ENCODE data around the gene JAK1. TPM values are rescaled to one million over a fixed set of nuclear protein-coding genes. Genes with fewer than 3 reads are reported as not detected.

Gene JAK1
- total RNA-seq, 4 donors from 2014 or later: 102 to 165 (median 120) TPM

DNA sequence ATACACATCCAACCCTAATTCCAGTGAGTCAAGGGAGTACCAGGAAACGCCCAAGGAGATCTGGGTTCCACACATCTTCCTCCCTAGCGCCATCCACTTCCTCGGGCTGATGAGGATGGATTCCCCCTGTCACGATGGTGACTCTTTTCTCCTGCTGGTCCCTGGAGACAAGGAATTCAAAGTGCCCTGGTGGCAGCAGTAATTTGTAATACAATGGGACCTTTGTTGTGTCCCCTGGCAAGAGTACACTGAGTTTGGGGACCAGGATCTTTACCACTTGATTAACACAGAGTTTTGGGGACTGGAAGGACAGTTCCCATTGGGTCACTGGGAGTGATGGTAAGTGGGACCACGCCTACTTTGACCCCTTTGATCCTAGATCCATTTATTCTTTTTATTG lies 9.4 kb upstream of the JAK1 start:
- Histone ChIP-seq H3K36me3 (no peaks in the 10 kb centered on the region), H3K4me3 (replicated peaks in 1 of 3) (no peak overlapping the region), H3K27me3 (no peaks in the 10 kb centered on the region), H3K4me1 (no peaks in the 10 kb centered on the region), H3K27ac (no peak overlapping the region), H3K9me3 (no peaks in the 10 kb centered on the region)
- TF ChIP-seq, protein P1, sequence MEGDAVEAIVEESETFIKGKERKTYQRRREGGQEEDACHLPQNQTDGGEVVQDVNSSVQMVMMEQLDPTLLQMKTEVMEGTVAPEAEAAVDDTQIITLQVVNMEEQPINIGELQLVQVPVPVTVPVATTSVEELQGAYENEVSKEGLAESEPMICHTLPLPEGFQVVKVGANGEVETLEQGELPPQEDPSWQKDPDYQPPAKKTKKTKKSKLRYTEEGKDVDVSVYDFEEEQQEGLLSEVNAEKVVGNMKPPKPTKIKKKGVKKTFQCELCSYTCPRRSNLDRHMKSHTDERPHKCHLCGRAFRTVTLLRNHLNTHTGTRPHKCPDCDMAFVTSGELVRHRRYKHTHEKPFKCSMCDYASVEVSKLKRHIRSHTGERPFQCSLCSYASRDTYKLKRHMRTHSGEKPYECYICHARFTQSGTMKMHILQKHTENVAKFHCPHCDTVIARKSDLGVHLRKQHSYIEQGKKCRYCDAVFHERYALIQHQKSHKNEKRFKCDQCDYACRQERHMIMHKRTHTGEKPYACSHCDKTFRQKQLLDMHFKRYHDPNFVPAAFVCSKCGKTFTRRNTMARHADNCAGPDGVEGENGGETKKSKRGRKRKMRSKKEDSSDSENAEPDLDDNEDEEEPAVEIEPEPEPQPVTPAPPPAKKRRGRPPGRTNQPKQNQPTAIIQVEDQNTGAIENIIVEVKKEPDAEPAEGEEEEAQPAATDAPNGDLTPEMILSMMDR (IDR thresholded peaks at IDR 0.05): no peak
- TF ChIP-seq POLR2A (IDR thresholded peaks at IDR 0.05): no peak
- intact Hi-C loops (cut with DNase I): no loop called here
- no peak for DNase-seq
- 90 to 92% methylated on average over 5 of the region's 5 CpGs for WGBS, 2 donors

DNA sequence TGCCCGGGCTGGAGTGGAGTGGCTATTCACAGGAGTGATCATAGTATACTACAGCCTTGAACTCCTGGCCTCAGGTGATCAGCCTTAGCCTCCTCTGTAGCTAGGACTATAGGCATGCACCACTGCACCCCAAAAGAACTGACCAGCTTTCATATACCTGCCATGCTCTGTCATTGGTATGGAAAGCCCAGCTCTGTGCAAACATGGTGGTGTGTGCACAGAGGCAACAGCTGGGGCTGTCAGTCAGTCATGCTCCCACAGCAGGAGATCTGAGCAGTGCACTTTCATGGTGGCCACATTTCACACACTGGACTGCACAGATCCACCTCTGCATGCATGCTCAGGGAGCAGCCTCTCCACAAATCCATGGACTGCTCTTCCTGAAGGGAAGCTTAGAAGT lies 8.8 kb upstream of the JAK1 start:
- no peak for TF ChIP-seq POLR2A (IDR thresholded peaks at IDR 0.05)
- TF ChIP-seq, protein P1 (IDR thresholded peaks at IDR 0.05): no peak
- no peak overlapping the region for H3K4me3 ChIP-seq (replicated peaks in 1 of 3)
- H3K27me3 ChIP-seq: no peaks in the 10 kb centered on the region
- WGBS, 2 donors: 86 to 92% methylated on average over 1 of the region's 1 CpG
- intact Hi-C loops (cut with DNase I): no loop called here
- H3K4me1 ChIP-seq: no peaks in the 10 kb centered on the region
- no peaks in the 10 kb centered on the region for H3K36me3 ChIP-seq
- no peak for DNase-seq
- H3K9me3 ChIP-seq: no peaks in the 10 kb centered on the region
- no peak overlapping the region for H3K27ac ChIP-seq

DNA sequence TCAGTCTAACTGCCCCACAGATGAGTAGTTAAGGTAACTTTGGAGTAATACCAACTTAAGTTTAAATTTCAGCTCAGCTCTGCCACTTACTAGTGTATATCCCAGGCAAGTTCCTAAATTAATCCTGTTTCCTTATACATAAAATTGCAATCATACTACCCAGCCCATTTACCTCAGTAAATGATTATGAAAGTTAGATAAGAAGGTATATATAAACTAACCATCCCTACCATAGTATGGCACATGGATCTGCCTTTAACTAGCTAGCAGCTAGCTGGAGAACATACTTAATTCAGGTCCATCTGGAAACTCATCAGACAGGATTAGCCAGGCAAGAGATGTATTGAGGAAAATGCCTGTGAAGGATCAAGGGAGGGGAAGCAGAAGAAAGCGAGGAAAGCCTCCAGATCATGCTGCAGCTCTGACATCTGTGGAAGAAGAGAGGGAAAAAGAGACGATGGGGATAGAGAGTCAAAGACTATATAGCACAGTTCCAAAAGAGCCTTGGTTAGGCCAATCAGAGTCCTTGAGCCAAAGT lies 8.0 kb upstream of the JAK1 start:
- no peak for DNase-seq
- H3K4me1 ChIP-seq: no peaks in the 10 kb centered on the region
- TF ChIP-seq, protein P1 (IDR thresholded peaks at IDR 0.05): no peak
- TF ChIP-seq POLR2A (IDR thresholded peaks at IDR 0.05): no peak
- intact Hi-C loops (cut with DNase I): no loop called here
- no peaks in the 10 kb centered on the region for H3K9me3 ChIP-seq
- 77 to 87% methylated on average over 2 of the region's 2 CpGs for WGBS, 2 donors
- no peak overlapping the region for H3K27ac ChIP-seq
- H3K27me3 ChIP-seq: no peaks in the 10 kb centered on the region
- no peaks in the 10 kb centered on the region for H3K36me3 ChIP-seq
- H3K4me3 ChIP-seq (replicated peaks in 1 of 3): no peak overlapping the region

DNA sequence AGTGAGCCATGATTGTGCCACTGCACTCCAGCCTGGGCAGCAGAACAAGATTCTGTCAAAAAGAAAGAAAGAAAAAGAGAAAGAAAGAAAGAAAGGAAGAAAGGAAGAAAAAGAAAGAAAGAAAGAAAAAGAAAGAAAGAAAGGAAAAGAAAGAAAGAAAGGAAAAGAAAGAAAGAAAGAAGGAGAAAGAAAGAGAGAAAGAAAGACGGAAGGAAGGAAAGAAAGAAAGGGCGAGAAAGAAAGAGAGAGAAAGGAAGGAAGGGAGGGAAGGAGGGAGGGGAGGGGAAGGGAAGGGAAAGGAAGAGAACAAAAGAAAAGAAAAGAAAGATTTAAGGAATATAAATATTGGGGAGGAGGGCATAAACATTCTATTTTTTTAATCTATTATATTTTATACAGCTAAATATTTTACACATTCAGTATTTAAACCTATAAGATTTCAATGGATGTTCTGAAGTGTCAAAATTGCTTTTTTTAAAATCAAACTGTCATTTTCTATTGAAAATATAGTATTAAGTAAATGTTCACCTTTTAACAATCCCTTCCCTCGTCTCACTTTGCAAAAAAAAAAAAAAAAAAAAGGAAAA lies 6.8 kb upstream of the JAK1 start:
- no peak for DNase-seq
- no peaks in the 10 kb centered on the region for H3K27me3 ChIP-seq
- no peaks in the 10 kb centered on the region for H3K9me3 ChIP-seq
- WGBS, 2 donors: 89 to 92% methylated on average over 3 of the region's 3 CpGs
- no peak for TF ChIP-seq POLR2A (IDR thresholded peaks at IDR 0.05)
- TF ChIP-seq, protein P1 (IDR thresholded peaks at IDR 0.05): no peak
- H3K4me1 ChIP-seq: no peaks in the 10 kb centered on the region
- no peak overlapping the region for H3K27ac ChIP-seq
- no peak overlapping the region for H3K4me3 ChIP-seq (replicated peaks in 1 of 3)
- intact Hi-C loops (cut with DNase I): no loop called here
- no peaks in the 10 kb centered on the region for H3K36me3 ChIP-seq

DNA sequence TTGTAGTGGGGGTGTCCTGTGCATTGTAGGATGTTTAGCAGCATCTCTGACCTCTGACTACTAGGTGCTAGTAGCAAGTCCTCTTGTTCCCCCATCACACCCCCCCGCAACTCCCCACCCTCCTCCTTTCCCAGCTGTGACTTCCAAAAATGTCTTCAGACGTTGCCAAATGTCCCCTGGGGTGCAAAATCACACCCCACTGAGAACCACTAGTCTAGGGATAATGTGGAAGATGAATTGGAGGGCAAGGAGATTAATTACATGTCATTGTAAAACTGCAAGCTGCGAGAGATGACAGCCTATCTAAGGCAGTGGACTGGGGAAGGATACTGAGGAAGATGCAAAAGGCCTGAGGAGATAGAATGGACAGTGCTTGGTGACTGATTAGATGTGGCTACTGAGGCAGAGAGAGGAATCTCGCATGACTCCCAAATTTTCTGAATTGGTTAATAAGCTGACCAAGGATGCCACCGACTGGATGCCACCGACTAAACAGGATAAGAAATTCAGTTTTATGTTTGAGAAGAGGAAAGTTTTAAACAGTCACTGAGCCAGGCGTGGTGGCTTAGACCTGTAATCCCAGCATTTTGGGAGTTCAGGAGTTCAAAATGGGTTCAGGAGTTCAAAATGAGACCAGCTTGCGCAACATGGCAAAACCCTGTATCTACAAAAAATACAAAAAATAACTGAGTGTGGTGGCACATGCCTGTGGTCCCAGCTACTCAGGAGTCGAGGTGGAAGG lies 3.1 kb upstream of the JAK1 start:
- intact Hi-C loops (cut with DNase I): loop anchor here (5.0 to 10.0 kb wide), 2 partner anchors 75 to 98 kb away; no protein-coding TSS in a partner anchor
- Histone ChIP-seq H3K27me3 (no peaks in the 10 kb centered on the region), H3K9me3 (no peaks in the 10 kb centered on the region), H3K27ac (no peak overlapping the region), H3K36me3 (no peaks in the 10 kb centered on the region), H3K4me1 (peaks cover 6 to 15% of the 10 kb centered on the region in 2 donors), H3K4me3 (replicated peaks in 1 of 3) (no peak overlapping the region)
- TF ChIP-seq POLR2A (IDR thresholded peaks at IDR 0.05): no peak
- TF ChIP-seq, protein P1 (IDR thresholded peaks at IDR 0.05): no peak
- DNase-seq: no peak
- WGBS, 2 donors: 81 to 83% methylated on average over 9 of the region's 9 CpGs
